Measurements from ENCODE around the gene YDJC.

The YDJC gene

DNA sequence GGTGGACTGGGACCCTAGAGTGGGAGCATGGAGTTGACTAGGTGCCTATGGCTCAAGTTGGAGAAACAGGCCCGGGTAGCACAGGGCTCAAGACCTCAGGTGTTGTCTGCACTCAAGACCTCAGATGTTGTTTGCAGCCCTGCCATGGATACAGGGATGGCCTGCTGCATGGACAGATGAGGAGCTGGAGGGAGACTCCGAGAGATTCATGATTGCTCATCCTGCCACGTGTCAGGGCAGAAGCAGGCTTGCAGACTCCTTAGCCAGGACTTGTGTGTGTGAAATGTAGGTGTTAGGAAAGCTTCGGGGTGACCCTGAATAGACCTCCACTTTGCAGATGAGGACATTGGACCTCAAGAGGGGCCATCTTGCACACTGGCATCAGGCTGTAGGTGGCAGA lies 3.7 kb upstream of the YDJC start:
- Histone ChIP-seq H3K79me2 (ENCODE audit: insufficient read depth, low read length) (peaks cover 13% of the 10 kb centered on the region), H3F3A (ENCODE audit: low read depth) (no peaks in the 10 kb centered on the region), H4K20me1 (ENCODE audit: insufficient read depth, low read length, poor library complexity, severe bottlenecking) (peaks cover 11% of the 10 kb centered on the region), H3K36me3 (ENCODE audit: insufficient read depth, low read length) (no peaks in the 10 kb centered on the region), H3K4me1 (ENCODE audit: insufficient read depth, low read length, poor library complexity, severe bottlenecking) (no peaks in the 10 kb centered on the region), H3K4me3 (ENCODE audit: low read length, poor library complexity, severe bottlenecking) (no peak overlapping the region), H3K27me3 (ENCODE audit: insufficient read depth, low read length, poor library complexity, severe bottlenecking) (peaks cover 5% of the 10 kb centered on the region), H2AFZ (ENCODE audit: low read length) (no peak overlapping the region), H3K9me2 (replicated peaks; ENCODE audit: low read depth, low read length) (no peaks in the 10 kb centered on the region), H3K9me3 (ENCODE audit: insufficient read depth, low read depth, low read length) (no peaks in the 10 kb centered on the region), H3K9ac (ENCODE audit: low read depth, low read length, poor library complexity, severe bottlenecking) (no peak overlapping the region), H3K4me2 (ENCODE audit: low read depth, low read length, poor library complexity, severe bottlenecking) (no peak overlapping the region)
- TF ChIP-seq, protein P1, sequence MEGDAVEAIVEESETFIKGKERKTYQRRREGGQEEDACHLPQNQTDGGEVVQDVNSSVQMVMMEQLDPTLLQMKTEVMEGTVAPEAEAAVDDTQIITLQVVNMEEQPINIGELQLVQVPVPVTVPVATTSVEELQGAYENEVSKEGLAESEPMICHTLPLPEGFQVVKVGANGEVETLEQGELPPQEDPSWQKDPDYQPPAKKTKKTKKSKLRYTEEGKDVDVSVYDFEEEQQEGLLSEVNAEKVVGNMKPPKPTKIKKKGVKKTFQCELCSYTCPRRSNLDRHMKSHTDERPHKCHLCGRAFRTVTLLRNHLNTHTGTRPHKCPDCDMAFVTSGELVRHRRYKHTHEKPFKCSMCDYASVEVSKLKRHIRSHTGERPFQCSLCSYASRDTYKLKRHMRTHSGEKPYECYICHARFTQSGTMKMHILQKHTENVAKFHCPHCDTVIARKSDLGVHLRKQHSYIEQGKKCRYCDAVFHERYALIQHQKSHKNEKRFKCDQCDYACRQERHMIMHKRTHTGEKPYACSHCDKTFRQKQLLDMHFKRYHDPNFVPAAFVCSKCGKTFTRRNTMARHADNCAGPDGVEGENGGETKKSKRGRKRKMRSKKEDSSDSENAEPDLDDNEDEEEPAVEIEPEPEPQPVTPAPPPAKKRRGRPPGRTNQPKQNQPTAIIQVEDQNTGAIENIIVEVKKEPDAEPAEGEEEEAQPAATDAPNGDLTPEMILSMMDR (conservative IDR thresholded peaks at IDR 0.05; ENCODE audit: low read length), result no peak
- no peak for TF ChIP-seq EZH2phosphoT487 (IDR thresholded peaks at IDR 0.05; ENCODE audit: borderline replicate concordance)

- H3K27me3 ChIP-seq (ENCODE audit: insufficient read depth, low read length, poor library complexity, severe bottlenecking), result peaks cover 5% of the 10 kb centered on the region
- peaks cover 1% of the 10 kb centered on the region; the same call in 1 of the 2 replicates for H3K36me3 ChIP-seq (ENCODE audit: insufficient read depth, low read length)
- no peaks in the 10 kb centered on the region for H3K9me3 ChIP-seq (ENCODE audit: insufficient read depth, low read depth, low read length)
- H3K9me2 ChIP-seq (replicated peaks; ENCODE audit: low read depth, low read length), result no peaks in the 10 kb centered on the region
- H3F3A ChIP-seq (ENCODE audit: low read depth), result no peaks in the 10 kb centered on the region
- H4K20me1 ChIP-seq (ENCODE audit: insufficient read depth, low read length, poor library complexity, severe bottlenecking), result peaks cover 16% of the 10 kb centered on the region
- no peak for TF ChIP-seq EZH2phosphoT487 (IDR thresholded peaks at IDR 0.05; ENCODE audit: borderline replicate concordance)
- TF ChIP-seq, protein P1 (conservative IDR thresholded peaks at IDR 0.05; ENCODE audit: low read length), result no peak
- H3K9ac ChIP-seq (ENCODE audit: low read depth, low read length, poor library complexity, severe bottlenecking), result no peak overlapping the region
- H2AFZ ChIP-seq (ENCODE audit: low read length), result no peak overlapping the region
- H3K4me3 ChIP-seq (ENCODE audit: low read length, poor library complexity, severe bottlenecking), result no peak overlapping the region
- no peak overlapping the region for H3K4me2 ChIP-seq (ENCODE audit: low read depth, low read length, poor library complexity, severe bottlenecking)
- peaks cover 18% of the 10 kb centered on the region for H3K79me2 ChIP-seq (ENCODE audit: insufficient read depth, low read length)
- peaks cover 3% of the 10 kb centered on the region for H3K4me1 ChIP-seq (ENCODE audit: insufficient read depth, low read length, poor library complexity, severe bottlenecking)
These were observed 3.1 kb upstream of the YDJC start for GRCh38 chr22:21632931-21633330.

DNA sequence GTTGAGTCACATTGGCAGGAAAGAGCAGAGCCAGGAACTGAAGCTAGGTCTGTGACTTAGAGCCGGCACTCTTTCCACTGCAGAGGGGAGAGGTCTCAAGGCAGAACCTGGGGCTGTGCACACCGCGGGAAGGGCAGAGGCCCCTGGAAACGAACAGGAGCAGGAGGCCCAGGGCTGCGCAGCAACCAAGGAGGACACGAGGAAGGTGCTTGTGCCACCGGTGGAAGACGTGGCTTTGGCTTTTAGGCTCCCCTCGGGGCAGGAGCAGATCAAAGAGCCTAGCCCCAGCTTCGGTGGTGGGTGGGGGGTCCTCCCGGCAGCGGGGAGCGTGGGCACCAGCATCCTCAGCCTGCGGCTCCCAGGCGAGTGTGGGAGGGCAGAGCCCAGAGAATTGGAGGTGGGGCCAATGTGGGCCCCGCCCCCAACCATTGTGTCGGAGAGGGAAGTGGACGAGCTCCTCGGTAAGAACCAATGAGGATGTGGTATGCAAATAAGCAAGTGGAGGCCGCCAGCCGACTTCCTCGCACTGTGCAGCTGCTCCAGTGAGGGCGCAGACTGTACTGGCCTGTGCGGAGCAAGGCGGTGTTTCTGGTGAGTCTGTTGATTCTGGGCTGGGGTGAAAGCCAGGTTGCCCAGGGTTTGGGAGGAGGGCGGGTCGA lies 2.5 kb upstream of the YDJC start, which contains the start of gene CCDC116:
TSS of gene CCDC116 (plus strand) at position 524 of the 659 bp plus-strand sequence. CDS start 422 bp downstream, outside the sequence.
- H3K9ac ChIP-seq (ENCODE audit: low read depth, low read length, poor library complexity, severe bottlenecking), result no peak within 1 kb of the TSS
- peaks cover 7% of the 10 kb centered on the region; the same call in 1 of the 2 replicates for H3K36me3 ChIP-seq (ENCODE audit: insufficient read depth, low read length)
- no peaks in the 10 kb centered on the region for H3F3A ChIP-seq (ENCODE audit: low read depth)
- no peaks in the 10 kb centered on the region for H3K9me2 ChIP-seq (replicated peaks; ENCODE audit: low read depth, low read length)
- H3K4me2 ChIP-seq (ENCODE audit: low read depth, low read length, poor library complexity, severe bottlenecking), result no peak within 1 kb of the TSS
- peaks cover 22% of the 10 kb centered on the region for H4K20me1 ChIP-seq (ENCODE audit: insufficient read depth, low read length, poor library complexity, severe bottlenecking)
- no peak within 1 kb of the TSS for H2AFZ ChIP-seq (ENCODE audit: low read length)
- H3K27me3 ChIP-seq (ENCODE audit: insufficient read depth, low read length, poor library complexity, severe bottlenecking), result peaks cover 5% of the 10 kb centered on the region
- no peak within 1 kb of the TSS for H3K4me3 ChIP-seq (ENCODE audit: low read length, poor library complexity, severe bottlenecking)
- TF ChIP-seq EZH2phosphoT487 (IDR thresholded peaks at IDR 0.05; ENCODE audit: borderline replicate concordance), result no peak
- TF ChIP-seq, protein P1 (conservative IDR thresholded peaks at IDR 0.05; ENCODE audit: low read length), result no peak
- H3K9me3 ChIP-seq (ENCODE audit: insufficient read depth, low read depth, low read length), result no peaks in the 10 kb centered on the region
- H3K4me1 ChIP-seq (ENCODE audit: insufficient read depth, low read length, poor library complexity, severe bottlenecking), result peaks cover 6% of the 10 kb centered on the region
- peaks cover 24% of the 10 kb centered on the region for H3K79me2 ChIP-seq (ENCODE audit: insufficient read depth, low read length)

All from Loucy (cell line).